ENCODE measurements around the gene PDZD8.

PDZD8 gene, protein sequence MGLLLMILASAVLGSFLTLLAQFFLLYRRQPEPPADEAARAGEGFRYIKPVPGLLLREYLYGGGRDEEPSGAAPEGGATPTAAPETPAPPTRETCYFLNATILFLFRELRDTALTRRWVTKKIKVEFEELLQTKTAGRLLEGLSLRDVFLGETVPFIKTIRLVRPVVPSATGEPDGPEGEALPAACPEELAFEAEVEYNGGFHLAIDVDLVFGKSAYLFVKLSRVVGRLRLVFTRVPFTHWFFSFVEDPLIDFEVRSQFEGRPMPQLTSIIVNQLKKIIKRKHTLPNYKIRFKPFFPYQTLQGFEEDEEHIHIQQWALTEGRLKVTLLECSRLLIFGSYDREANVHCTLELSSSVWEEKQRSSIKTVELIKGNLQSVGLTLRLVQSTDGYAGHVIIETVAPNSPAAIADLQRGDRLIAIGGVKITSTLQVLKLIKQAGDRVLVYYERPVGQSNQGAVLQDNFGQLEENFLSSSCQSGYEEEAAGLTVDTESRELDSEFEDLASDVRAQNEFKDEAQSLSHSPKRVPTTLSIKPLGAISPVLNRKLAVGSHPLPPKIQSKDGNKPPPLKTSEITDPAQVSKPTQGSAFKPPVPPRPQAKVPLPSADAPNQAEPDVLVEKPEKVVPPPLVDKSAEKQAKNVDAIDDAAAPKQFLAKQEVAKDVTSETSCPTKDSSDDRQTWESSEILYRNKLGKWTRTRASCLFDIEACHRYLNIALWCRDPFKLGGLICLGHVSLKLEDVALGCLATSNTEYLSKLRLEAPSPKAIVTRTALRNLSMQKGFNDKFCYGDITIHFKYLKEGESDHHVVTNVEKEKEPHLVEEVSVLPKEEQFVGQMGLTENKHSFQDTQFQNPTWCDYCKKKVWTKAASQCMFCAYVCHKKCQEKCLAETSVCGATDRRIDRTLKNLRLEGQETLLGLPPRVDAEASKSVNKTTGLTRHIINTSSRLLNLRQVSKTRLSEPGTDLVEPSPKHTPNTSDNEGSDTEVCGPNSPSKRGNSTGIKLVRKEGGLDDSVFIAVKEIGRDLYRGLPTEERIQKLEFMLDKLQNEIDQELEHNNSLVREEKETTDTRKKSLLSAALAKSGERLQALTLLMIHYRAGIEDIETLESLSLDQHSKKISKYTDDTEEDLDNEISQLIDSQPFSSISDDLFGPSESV

DNA sequence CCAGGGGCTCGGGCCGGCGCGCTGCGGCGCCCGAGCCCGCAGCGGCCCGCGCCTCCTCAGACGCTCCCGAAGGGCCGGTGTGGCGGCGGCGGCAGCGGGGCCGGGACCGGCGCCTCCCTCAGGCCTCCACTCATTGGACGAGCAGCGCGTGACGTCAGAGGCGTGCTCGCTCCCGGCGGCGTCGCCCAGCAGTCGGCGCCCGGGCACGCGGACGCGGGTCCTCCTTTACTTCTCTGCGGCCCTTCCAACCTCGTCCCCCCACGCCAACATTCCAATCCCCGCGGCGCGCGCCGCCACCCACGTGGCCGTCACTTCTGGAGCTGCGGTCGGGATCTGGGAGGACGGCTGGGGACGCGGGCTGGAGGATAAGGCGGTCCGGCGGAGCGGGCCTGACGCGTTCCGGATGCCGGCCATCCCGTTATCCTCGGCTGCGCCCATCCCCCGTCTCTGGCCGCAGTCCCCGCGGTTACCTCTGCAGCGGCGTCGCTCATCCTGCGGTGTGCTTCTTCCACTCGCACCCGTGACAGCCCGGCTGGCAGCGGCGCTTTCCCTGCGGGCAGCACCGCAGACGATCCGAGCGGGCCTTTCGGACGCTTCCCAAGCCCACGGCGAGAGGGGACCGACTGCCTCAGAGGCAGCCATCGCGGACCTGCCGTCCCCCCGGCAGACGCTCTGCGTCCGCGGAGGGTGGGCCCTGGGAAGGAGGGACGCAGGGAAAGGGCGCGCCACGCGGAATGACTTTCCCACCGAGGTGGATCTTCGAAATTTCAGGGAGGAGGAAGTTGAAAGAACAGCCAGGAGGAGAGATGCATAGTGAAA is at the start of gene PDZD8:
Gene PDZD8 (minus strand): TSS at position 81 of the 819 bp plus-strand sequence. CDS start 213 bp downstream, outside the sequence.
- peak; percentile 92 for DNase-seq

- no peak for DNase-seq
These were observed 48.9 kb upstream of the PDZD8 start for GRCh38 chr10:117424171-117424570.

DNA sequence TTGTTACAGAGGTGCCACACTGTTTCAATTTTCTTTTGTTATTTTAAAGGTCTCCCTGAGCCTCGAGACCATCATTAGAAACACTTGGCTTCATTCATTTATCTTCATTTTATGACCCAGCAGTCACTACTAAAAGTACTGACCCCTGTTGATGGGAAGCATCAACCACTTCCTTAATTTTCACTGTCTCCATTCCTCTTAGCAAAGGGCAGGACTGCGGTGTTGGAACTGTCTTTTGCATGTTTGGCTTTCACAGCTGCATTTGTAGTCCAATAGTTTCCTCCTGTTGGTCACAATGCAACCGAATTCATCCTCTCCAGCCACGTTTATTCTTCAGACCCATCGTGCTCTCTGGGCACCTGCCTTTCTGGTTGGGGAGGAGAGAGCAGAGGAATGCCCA is 46.7 kb upstream of the PDZD8 start:
- no peak for DNase-seq

GRCh38 chr10:117420768-117421167 is 45.5 kb upstream of the PDZD8 start:
- DNase-seq, result no peak

- DNase-seq, result no peak
These were observed 44.7 kb upstream of the PDZD8 start for GRCh38 chr10:117419921-117420320.

- no peak for DNase-seq
These were observed 43.9 kb upstream of the PDZD8 start for GRCh38 chr10:117419159-117419558.

- DNase-seq, result no peak
These were observed 42.9 kb upstream of the PDZD8 start for GRCh38 chr10:117418121-117418520.

DNA sequence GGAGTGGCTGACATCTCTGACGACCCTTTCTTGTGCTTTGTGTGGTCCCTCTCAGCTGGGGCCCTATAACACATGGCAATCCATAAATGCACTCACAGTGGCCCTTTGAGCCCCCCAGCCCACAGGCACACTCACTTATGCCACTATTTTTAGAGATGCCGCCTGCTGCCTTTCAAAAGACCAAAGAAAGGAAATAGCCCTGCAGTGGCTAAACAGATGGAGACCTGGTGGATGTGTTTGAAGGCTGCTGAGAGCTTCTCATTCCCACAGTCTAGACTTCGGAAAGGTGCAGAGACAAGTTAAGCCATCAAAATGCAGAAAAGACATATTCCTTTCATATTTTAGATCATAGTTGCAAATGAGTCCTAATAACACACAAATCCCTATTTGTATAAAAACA is 42.0 kb upstream of the PDZD8 start:
- DNase-seq, result no peak

GRCh38 chr10:117413928-117414618 is 38.8 kb upstream of the PDZD8 start:
- DNase-seq, result no peak

- DNase-seq, result no peak
These were observed 37.3 kb upstream of the PDZD8 start for GRCh38 chr10:117412469-117413010.

DNA sequence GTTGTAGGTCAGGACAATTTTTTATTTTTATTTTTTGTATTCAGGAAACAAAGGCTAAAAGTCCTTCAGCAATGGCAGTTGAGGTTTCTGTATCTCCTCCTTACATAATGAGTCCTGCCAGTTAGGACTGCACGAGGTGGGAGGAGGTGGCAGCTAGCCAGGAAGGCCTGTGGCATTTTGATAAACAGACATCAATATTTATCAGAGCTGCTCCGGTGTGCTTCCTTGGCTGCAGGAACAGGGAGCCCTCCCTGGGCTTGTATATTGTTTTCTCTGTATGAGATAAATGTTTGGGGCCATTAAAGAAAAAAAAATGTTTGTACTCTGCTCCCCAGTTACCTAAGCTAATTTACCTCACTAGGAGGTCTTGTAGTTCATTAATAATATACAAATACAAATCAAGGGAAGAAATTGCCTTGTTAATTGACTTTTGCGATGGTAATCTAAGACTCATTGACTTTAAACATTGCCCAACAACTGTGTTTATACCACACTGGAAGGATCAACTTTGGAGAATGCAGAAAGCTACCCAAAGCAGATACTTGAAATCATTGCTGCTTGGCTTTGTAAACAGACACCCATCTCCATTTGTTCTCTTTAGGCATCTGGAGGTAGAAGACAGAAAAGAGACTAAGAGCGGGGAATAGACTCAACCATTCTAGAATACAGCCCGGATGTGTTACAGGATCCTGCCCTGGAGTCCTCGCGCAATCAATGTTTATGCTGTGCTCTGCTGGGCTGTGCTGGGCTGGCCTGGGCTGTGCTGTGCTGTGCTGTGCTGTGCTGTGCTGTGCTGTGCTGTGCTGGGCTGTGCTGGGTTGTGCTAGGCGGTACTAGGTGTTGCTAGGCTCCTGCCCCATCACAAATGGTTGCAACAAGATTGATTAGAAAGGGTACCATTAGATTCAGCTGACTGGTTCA is 36.5 kb upstream of the PDZD8 start:
- DNase-seq, result no peak

DNA sequence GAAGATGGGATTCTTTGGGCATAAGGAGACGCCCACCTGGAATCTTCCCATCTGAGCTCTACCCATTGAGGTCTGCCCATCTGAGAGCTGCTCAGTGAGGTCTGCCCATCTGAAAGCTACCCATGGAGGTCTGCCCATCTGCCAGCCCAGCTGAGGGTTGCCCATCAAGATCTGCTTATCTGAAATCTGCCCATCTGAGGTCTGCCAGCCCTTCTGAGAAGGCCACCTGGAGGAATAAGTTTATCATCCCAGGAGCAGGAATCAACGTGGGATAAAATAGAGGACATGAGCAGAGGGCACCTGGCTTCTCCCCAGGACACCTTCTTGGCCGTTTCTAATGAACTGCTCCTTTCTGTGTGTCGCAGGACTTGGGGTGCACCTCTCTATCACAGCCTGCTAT is 35.3 kb upstream of the PDZD8 start:
- DNase-seq, result no peak

DNA sequence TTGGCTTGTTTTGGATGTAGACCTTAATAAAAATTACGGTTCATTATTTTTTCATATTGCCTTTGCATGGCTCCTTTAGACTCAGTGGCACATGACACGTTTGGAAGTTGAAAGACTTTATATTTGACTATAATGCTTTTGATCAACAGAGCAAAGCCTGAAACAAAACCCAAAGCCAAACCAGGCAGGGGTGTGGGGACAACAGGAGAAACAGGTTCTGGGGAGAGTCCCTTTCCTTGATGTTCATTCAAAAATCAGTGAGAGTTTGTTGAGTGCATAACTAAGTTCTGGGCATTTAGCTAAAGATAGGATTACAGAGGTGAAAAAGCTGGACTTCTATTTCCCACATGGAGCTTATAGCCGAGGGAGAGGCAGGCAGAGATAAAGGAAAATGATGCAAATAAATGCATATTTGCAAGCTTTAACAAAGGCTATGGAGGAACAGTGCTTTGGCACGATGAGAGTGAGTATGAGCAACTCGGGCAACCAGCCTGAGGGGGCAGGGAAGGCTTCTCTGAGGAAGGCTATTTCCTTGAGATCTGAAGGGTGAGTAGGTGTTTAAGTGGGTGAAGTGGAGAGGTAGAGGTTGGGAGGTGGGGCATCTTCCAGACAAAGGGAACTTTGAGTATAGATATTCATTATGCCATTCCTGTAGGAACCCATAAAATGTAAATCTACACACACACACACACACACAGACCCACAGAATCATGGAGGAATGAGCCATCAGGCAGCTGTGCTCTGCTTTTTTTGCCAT is 34.5 kb upstream of the PDZD8 start:
- DNase-seq, result no peak

- no peak for DNase-seq
These were observed 33.5 kb upstream of the PDZD8 start for GRCh38 chr10:117408436-117409384.

GRCh38 chr10:117405730-117406129 is 30.5 kb upstream of the PDZD8 start:
- DNase-seq, result no peak

- DNase-seq, result no peak
These were observed 25.1 kb upstream of the PDZD8 start for GRCh38 chr10:117400329-117400728.

GRCh38 chr10:117399341-117400196 is 24.3 kb upstream of the PDZD8 start:
- no peak for DNase-seq
